Adrenal gland (tissue), 5 donors: ENCODE data around the gene SCO2.

Experiments used
- CTCF ChIP-seq, 6 experiments: fragments of 450-650 bp in 4 of 6; fragments of 200-600 bp in 2 of 6; sonication (generic) in 1 of 6; IDR thresholded peaks; 1 replicate in 5 of 6; 2 replicates in 1 of 6; pipeline versions ENCODE4 v1.5.1 to v1.8.0; 2016 to 2021; ENCODE audit warnings: antibody characterized with exemption in 6 of 6, mild to moderate bottlenecking in 2 of 6, moderate library complexity in 1 of 6
- POLR2A ChIP-seq, 2 donors: fragments of 450-650 bp; IDR thresholded peaks; one replicate each; pipeline ENCODE4 v1.6.1; 2017; ENCODE audit warnings: antibody characterized with exemption in 2 of 2, mild to moderate bottlenecking in 2 of 2, moderate library complexity in 1 of 2
- donor health status: DM: no; HTN: no; CAD: no.

GRCh38 chr22:50506611-50507420, 18.6 kb downstream of the SCO2 start:
- TF ChIP-seq CTCF (IDR thresholded peaks at IDR 0.05): no peak
- TF ChIP-seq POLR2A (IDR thresholded peaks at IDR 0.05): no peak
